GM18507 (cell line): Measurements from ENCODE around the gene ETV7.

Experiments used
- DNase-seq: peaks from one replicate; pipeline ENCODE4 v3.0.0; 2011; ENCODE audit warnings: low read depth; ENCODE audit not compliant: insufficient read length; ENCODE audit errors: extremely low spot score
- FAIRE-seq: peaks from 2 replicates; lab custom pipeline; 2011; peaks lifted over from hg19 to GRCh38; lab: Jason Lieb, UNC

ETV7 gene

GRCh38 chr6:36386495-36387439 lies 702 bp downstream of the ETV7 start:
- no peak for FAIRE-seq
- no peak for DNase-seq

DNA sequence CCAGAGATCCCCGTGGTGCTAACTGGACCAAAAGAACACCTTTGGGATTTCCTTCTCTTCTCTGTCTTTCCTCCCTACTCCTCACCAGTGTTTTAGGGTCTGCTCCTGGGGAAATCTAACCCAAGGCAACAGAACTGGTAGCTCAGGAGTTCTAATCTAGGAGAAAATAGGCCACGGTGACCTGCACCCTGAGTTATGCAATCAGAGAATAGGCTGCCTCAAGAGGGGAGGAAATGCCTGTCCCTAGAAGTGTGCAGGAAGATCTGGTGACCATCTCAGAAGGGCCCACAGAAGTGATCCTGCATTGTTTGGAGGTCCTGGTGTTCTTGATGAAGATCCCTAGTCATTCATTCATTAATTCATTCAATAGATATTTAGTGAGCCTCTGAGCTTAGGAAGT lies 3.4 kb downstream of the ETV7 start:
- DNase-seq (no peak), FAIRE-seq (no peak)

DNA sequence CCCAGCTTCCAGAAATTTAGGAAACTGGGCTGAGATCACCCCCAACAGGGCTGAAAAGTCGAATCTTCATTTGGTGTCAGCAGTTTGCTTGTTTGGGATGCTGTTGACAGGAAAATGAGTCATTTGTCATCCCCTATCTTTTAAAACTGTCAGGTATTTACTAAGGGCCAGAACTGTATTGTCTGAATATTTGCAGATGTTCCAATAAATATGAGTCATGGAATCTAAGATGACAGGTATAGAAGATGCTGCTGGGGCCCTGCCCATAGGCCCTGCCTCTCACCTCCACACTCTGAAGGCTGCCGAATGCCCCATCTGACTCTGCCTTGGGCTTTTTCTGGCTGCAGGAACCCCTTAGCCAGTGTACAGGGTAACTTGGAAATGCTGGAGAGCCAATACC lies 3.9 kb downstream of the ETV7 start:
- no peak for DNase-seq
- no peak for FAIRE-seq

DNA sequence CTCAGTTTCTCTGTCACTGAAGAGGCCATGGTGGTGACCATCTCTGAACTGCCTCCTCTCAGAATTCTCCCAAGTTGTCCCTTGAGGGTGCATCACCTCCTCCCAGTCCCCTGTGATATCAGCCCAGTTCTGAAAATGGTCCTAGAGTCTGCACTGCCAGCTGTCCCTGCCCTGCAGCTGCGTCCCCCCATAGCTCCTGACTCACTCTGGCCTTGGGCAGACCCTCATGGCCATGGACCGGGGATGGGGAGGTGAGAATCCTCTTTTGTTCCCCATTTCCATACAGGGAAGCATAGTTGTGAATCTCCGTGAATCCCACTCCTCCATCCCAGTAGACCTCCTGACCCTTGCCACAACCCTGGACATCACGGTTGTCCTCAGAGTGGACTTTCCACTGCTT lies 4.5 kb downstream of the ETV7 start:
- FAIRE-seq: no peak
- DNase-seq: no peak

DNA sequence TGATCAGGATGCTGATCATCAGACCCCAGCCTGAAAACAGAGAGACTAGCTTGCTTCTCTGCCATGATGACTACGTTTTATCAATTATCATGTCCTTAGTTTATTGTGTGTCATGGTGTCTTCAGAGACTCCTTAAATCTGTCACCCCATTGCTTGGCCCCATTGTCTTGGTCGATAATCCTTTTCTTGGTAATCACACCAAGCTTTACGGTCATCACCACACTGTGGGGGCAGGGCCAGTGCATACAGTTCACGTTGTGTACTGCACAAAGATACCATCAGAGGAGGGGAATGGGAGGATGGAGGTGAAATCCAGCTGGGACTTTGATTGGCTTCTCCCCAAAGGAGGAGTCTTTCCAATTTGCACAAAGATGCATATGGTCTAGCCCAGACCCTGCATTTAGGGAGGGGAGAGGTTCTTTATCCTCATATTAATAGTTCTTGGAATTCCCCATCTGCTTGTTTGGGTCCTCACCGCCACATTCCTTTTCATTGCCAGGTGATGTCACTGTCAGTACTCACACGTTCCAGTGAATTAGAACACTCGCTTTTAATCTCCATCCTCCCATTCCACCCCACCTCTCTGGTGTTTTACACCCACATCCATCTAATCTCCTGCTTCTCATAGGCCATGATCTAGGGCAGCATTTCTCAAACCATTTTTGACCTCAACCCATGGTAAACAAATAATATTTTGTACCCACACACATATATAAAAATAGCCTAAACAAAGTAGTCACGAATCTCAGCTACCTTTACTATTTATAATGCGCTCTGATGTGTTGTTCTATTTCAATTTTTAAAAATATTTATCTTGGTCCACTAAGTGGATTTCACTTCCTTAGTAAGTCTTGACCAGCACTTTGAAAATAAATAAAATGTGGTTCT lies 5.7 kb downstream of the ETV7 start:
- FAIRE-seq: no peak
- DNase-seq: no peak

DNA sequence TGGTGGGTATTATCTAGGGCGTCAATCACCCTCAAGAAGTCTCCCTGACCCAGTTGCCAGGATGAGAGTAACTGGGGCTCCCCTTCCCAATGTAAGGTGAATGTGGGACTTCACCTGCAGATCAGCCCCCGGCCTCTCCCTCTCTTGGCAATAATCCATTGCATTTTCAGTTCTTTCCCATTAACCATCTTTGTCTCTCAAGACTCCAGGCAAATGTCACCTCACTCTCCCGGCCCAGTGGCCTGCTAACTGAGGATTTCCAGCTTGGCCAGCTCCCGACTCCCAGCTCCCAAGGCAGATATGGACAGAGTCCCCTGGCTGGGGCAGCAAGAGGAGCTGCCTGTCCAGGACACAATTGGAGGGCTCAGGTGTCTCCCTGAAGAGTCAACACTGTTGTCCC lies 7.3 kb downstream of the ETV7 start:
- FAIRE-seq: no peak
- no peak for DNase-seq

- FAIRE-seq: no peak
These were observed 8.5 kb downstream of the ETV7 start for GRCh38 chr6:36378936-36379335.

GRCh38 chr6:36378243-36378920 lies 9.1 kb downstream of the ETV7 start:
- FAIRE-seq: no peak
- DNase-seq: no peak

More at GRCh38 chr6:36378936-36379335, 8.5 kb downstream of the ETV7 start:
- DNase-seq: no peak

- DNase-seq (no peak), FAIRE-seq (no peak)
These were observed 9.9 kb downstream of the ETV7 start for GRCh38 chr6:36377594-36377993.

DNA sequence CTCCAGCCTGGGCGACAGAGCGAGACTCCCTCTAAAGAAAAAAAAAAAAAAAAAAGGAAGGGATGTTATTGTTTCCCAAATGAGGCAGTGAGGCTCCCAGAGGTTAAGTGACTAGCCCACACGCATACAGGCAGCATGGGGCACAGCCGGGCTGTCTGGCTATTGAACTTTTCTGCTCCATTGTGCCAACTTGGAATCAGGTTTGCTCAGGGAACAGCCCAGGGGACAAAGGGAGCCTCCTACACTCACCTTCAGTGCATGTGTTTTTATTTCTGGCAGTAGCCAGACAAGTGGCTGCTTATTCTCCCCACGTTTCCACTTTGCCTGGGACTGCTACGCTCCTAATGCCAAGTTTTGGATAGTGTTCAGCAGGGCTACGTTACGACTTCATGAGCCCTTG lies 10.7 kb downstream of the ETV7 start:
- no peak for DNase-seq
- no peak for FAIRE-seq

- DNase-seq: no peak
- FAIRE-seq: no peak
These were observed 11.3 kb downstream of the ETV7 start for GRCh38 chr6:36376183-36376582.

DNA sequence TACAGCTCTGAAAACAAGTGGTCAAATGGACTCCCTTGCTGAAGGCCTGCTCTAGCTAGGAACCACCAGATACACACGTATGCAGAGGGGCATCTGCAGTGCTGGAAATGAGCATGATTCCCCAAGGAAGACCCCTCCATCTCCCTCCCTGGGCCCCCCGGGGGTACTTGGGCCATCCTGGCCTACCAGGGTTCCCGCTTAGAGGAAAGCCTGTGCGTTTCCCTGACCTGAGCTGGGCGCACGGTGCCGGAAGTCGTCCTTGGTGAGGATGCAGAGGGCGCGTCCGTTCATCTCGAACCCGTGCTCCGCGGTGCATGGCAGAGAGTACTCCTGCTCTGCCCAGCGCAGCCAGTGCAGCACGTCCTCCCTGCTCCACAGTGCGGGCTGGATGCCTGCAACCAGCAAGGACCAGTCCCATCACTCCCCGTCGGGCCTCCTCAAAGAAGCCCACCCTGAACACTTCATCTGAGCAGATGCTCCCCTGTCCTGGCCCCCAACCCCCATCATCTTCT lies 11.8 kb downstream of the ETV7 start:
- no peak for DNase-seq
- no peak for FAIRE-seq

- FAIRE-seq: no peak
- no peak for DNase-seq
These were observed 12.5 kb downstream of the ETV7 start for GRCh38 chr6:36374972-36375371.

- no peak for DNase-seq
- FAIRE-seq: no peak
These were observed 13.3 kb downstream of the ETV7 start for GRCh38 chr6:36374194-36374593.

- no peak for FAIRE-seq
These were observed 14.0 kb downstream of the ETV7 start for GRCh38 chr6:36373368-36374019.

GRCh38 chr6:36372088-36372487 lies 15.4 kb downstream of the ETV7 start:
- DNase-seq (no peak), FAIRE-seq (no peak)

More at GRCh38 chr6:36373368-36374019, 14.0 kb downstream of the ETV7 start:
- DNase-seq: no peak

GRCh38 chr6:36371211-36371610 lies 16.3 kb downstream of the ETV7 start:
- DNase-seq: no peak
- no peak for FAIRE-seq

- DNase-seq: no peak
- FAIRE-seq: no peak
These were observed 16.8 kb downstream of the ETV7 start for GRCh38 chr6:36370638-36371037.
